Upper lobe of left lung (tissue), 4 donors: ENCODE data around the gene ROBO3.

Source experiments
- EP300 ChIP-seq, 4 donors: sonication (generic); formaldehyde crosslinking; IDR thresholded peaks; one replicate each; pipeline ENCODE4 v1.5.1; 2017; ENCODE audit warnings: antibody characterized with exemption in 4 of 4, control low read depth in 2 of 4
- POLR2A ChIP-seq, 4 donors: fragments of 450-650 bp; IDR thresholded peaks; one replicate each; pipeline ENCODE4 v1.5.1; 2016 to 2017; ENCODE audit warnings: antibody characterized with exemption in 4 of 4, mild to moderate bottlenecking in 2 of 4
- POLR2AphosphoS5 ChIP-seq, 2 donors: sonication (generic); formaldehyde crosslinking; IDR thresholded peaks; one replicate each; pipeline ENCODE4 v1.5.1; 2017; ENCODE audit warnings: antibody characterized with exemption in 2 of 2
- TF ChIP-seq, protein P1 (sequence below), 6 experiments: fragments of 450-650 bp in 4 of 6; fragments of 200-600 bp in 2 of 6; sonication (generic) in 2 of 6; IDR thresholded peaks; one replicate each; pipeline ENCODE4 v1.5.1; 2016 to 2019; ENCODE audit warnings: antibody characterized with exemption in 6 of 6

GRCh38 chr11:124842305-124842704 is 22.9 kb upstream of the ROBO3 start:
- TF ChIP-seq, protein P1, sequence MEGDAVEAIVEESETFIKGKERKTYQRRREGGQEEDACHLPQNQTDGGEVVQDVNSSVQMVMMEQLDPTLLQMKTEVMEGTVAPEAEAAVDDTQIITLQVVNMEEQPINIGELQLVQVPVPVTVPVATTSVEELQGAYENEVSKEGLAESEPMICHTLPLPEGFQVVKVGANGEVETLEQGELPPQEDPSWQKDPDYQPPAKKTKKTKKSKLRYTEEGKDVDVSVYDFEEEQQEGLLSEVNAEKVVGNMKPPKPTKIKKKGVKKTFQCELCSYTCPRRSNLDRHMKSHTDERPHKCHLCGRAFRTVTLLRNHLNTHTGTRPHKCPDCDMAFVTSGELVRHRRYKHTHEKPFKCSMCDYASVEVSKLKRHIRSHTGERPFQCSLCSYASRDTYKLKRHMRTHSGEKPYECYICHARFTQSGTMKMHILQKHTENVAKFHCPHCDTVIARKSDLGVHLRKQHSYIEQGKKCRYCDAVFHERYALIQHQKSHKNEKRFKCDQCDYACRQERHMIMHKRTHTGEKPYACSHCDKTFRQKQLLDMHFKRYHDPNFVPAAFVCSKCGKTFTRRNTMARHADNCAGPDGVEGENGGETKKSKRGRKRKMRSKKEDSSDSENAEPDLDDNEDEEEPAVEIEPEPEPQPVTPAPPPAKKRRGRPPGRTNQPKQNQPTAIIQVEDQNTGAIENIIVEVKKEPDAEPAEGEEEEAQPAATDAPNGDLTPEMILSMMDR (IDR thresholded peaks at IDR 0.05): no peak
- TF ChIP-seq POLR2A (IDR thresholded peaks at IDR 0.05) (no peak), POLR2AphosphoS5 (IDR thresholded peaks at IDR 0.05) (no peak), EP300 (IDR thresholded peaks at IDR 0.05) (no peak)
